GM12878 (cell line): ENCODE results near the gene MCRIP2.

Source experiments
- EP300 ChIP-seq, 2 experiments: fragments of 150-350 bp in 1 of 2; IDR thresholded peaks; 2 replicates each; pipeline ENCODE4 v1.6.1; 2011 to 2012; ENCODE audit warnings: low read depth in 2 of 2, low read length in 2 of 2, borderline replicate concordance in 1 of 2, improper control_type of control experiment in 1 of 2, inconsistent platforms in 1 of 2; ENCODE audit not compliant: control insufficient read depth in 1 of 2
- EZH2 ChIP-seq: IDR thresholded peaks from 2 replicates; pipeline ENCODE4 v1.6.1; 2012; ENCODE audit warnings: low read depth, mild to moderate bottlenecking, control low read depth, inconsistent platforms, low read length, borderline replicate concordance; ENCODE audit not compliant: control insufficient read depth
- JUND ChIP-seq: IDR thresholded peaks from 2 replicates; pipeline ENCODE4 v1.6.1; 2012; ENCODE audit warnings: low read depth, mild to moderate bottlenecking, low read length, improper control_type of control experiment, moderate library complexity
- NFYA ChIP-seq: IDR thresholded peaks from 2 replicates; pipeline ENCODE4 v1.6.1; 2011; ENCODE audit warnings: low read depth, mild to moderate bottlenecking, low read length, improper control_type of control experiment, borderline replicate concordance
- NFYB ChIP-seq: IDR thresholded peaks from 2 replicates; pipeline ENCODE4 v1.6.1; 2011; ENCODE audit warnings: low read depth, mild to moderate bottlenecking, low read length, improper control_type of control experiment, moderate library complexity; ENCODE audit not compliant: insufficient read depth
- POLR2A ChIP-seq: IDR thresholded peaks from 2 replicates; pipeline ENCODE4 v1.6.1; 2011; ENCODE audit warnings: low read depth, mild to moderate bottlenecking, low read length
- SPI1 ChIP-seq: IDR thresholded peaks from 2 replicates; pipeline ENCODE4 v1.6.1; 2011; ENCODE audit warnings: low read depth, mild to moderate bottlenecking, low read length, moderate library complexity, borderline replicate concordance; ENCODE audit not compliant: insufficient read depth
- TAF1 ChIP-seq: IDR thresholded peaks from 2 replicates; pipeline ENCODE4 v1.6.1; 2011; ENCODE audit warnings: mild to moderate bottlenecking, low read depth, low read length, borderline replicate concordance
- ZNF274 ChIP-seq: IDR thresholded peaks from one replicate; pipeline ENCODE4 v1.8.0; 2011; ENCODE audit not compliant: insufficient read length, insufficient read depth
- TF ChIP-seq, protein P1 (sequence below), 3 experiments: IDR thresholded peaks in 2 of 3; conservative IDR thresholded peaks in 1 of 3; 2 replicates each; pipeline ENCODE4 v1.5.1; 2011; ENCODE audit warnings: low read depth in 3 of 3, low read length in 3 of 3, mild to moderate bottlenecking in 3 of 3, control low read depth in 2 of 3, moderate library complexity in 2 of 3, inconsistent platforms in 1 of 3, mixed read lengths in 1 of 3; ENCODE audit not compliant: control insufficient read depth in 2 of 3, insufficient read depth in 1 of 3; ENCODE audit errors: extremely low read depth in 1 of 3
- TF ChIP-seq, protein P2 (sequence below): IDR thresholded peaks from 2 replicates; pipeline ENCODE4 v1.6.1; 2012; ENCODE audit warnings: low read depth, low read length, improper control_type of control experiment

DNA sequence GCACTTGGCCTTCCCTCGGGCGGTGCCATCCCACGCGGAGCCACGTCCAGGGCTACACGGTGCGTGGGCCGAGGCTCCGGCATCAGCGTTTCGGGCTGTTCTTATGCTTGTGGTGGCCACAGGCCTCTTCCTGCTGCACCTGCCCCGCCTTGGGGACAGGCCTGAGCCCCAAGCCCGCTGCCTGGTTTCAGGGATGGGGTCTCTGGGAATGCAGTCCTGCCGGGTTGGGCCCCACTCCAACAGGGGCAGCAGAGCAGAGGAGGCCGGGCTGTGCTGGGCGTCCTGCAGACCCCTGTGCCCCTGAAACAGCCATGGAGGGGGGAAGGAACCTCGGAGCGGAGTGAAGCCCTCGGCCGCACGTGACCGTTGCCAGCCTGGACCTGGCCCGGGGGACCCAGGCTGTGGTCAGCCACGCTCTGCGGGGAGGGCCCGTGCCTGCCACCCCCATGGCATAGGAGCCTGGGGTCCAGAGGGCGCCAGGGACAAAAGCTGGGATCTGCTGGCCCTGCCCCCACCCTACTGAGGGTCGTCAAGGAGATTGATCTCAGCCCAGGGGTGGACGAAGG lies 11.3 kb upstream of the MCRIP2 start:
- TF ChIP-seq POLR2A (no peak), ZNF274 (no peak), SPI1 (no peak), EZH2 (no peak), TAF1 (no peak), JUND (no peak), EP300 (IDR thresholded peaks at IDR 0.05; ENCODE audit: borderline replicate concordance in 1 of 2, control insufficient read depth in 1 of 2, low read depth in 2 of 2, low read length in 2 of 2) (no peak), NFYB (no peak), NFYA (no peak)
- TF ChIP-seq, protein P1, sequence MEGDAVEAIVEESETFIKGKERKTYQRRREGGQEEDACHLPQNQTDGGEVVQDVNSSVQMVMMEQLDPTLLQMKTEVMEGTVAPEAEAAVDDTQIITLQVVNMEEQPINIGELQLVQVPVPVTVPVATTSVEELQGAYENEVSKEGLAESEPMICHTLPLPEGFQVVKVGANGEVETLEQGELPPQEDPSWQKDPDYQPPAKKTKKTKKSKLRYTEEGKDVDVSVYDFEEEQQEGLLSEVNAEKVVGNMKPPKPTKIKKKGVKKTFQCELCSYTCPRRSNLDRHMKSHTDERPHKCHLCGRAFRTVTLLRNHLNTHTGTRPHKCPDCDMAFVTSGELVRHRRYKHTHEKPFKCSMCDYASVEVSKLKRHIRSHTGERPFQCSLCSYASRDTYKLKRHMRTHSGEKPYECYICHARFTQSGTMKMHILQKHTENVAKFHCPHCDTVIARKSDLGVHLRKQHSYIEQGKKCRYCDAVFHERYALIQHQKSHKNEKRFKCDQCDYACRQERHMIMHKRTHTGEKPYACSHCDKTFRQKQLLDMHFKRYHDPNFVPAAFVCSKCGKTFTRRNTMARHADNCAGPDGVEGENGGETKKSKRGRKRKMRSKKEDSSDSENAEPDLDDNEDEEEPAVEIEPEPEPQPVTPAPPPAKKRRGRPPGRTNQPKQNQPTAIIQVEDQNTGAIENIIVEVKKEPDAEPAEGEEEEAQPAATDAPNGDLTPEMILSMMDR (IDR thresholded peaks at IDR 0.05 in 2 of 3, conservative IDR thresholded peaks at IDR 0.05 in 1 of 3; ENCODE audit: control insufficient read depth in 2 of 3, extremely low read depth in 1 of 3, insufficient read depth in 1 of 3, low read depth in 3 of 3, low read length in 3 of 3), result no peak
- TF ChIP-seq, protein P2, sequence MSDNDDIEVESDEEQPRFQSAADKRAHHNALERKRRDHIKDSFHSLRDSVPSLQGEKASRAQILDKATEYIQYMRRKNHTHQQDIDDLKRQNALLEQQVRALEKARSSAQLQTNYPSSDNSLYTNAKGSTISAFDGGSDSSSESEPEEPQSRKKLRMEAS, result no peak
